OCI-LY1 (cell line): ENCODE measurements around the gene SUN1.

Experiments
- EZH2 ChIP-seq: fragments of 200-600 bp; sonication (generic), shearing (Covaris generic); IDR thresholded peaks from 2 replicates; pipeline ENCODE4 v1.8.0; 2017; ENCODE audit warnings: borderline replicate concordance, mixed run types, mild to moderate bottlenecking, antibody characterized with exemption, low read length, moderate library complexity, mixed read lengths
- TF ChIP-seq, protein P1 (sequence below): fragments of 200-600 bp; sonication (generic), shearing (Covaris generic); IDR thresholded peaks from 2 replicates; pipeline ENCODE4 v1.5.1; 2017; ENCODE audit warnings: mild to moderate bottlenecking, antibody characterized with exemption, low read length, moderate library complexity, mixed read lengths

DNA sequence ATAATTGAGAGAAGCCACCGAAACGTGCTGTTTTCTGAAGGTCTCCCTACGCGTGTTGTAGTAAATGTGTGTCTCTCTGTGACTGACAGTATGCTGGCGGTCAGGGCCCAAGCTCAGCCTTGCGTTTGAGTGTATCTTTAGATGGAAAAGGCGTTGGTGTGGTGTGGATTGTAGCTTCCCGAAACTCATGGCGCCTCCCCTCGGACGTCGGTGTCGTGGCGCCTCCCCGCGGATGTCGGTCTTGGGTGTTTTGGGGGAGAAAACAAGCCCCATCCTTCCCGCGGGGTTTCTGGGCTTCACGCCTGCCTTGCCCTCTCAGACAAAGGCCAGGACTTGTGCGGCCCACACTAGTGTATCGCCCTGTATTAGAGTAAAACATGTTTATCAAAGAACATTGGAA, 12.8 kb downstream of the SUN1 start:
- TF ChIP-seq, protein P1, sequence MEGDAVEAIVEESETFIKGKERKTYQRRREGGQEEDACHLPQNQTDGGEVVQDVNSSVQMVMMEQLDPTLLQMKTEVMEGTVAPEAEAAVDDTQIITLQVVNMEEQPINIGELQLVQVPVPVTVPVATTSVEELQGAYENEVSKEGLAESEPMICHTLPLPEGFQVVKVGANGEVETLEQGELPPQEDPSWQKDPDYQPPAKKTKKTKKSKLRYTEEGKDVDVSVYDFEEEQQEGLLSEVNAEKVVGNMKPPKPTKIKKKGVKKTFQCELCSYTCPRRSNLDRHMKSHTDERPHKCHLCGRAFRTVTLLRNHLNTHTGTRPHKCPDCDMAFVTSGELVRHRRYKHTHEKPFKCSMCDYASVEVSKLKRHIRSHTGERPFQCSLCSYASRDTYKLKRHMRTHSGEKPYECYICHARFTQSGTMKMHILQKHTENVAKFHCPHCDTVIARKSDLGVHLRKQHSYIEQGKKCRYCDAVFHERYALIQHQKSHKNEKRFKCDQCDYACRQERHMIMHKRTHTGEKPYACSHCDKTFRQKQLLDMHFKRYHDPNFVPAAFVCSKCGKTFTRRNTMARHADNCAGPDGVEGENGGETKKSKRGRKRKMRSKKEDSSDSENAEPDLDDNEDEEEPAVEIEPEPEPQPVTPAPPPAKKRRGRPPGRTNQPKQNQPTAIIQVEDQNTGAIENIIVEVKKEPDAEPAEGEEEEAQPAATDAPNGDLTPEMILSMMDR = no peak
- TF ChIP-seq EZH2 = no peak
